GM18502 (cell line): ENCODE data around the gene TTBK1.
"Not testable (repeated sequence)": the region's sequence is repeated elsewhere in the genome, so short reads cannot be mapped to it uniquely, and the experiment has no call there.

Experiments
- ATAC-seq: cut with Tn5 transposase; IDR thresholded peaks from one replicate; pipeline ENCODE4 v1.9.1; 2021; ENCODE audit warnings: mild to moderate bottlenecking; ENCODE audit not compliant: unreplicated experiment, poor library complexity

The TTBK1 gene

GRCh38 chr6:43299338-43300293, 56.3 kb downstream of the TTBK1 start:
- no peak for ATAC-seq

- no peak for ATAC-seq
Observed at GRCh38 chr6:43301081-43301870, 58.0 kb downstream of the TTBK1 start.

GRCh38 chr6:43302126-43302525, 58.8 kb downstream of the TTBK1 start:
- no peak for ATAC-seq

- not testable (repeated sequence) for ATAC-seq
Observed at GRCh38 chr6:43303006-43303405, 59.7 kb downstream of the TTBK1 start.

GRCh38 chr6:43303751-43304331, 60.6 kb downstream of the TTBK1 start:
- no peak for ATAC-seq

- no peak for ATAC-seq
Observed at GRCh38 chr6:43304361-43304760, 61.1 kb downstream of the TTBK1 start.

- no peak for ATAC-seq
Observed at GRCh38 chr6:43304882-43305281, 61.6 kb downstream of the TTBK1 start.

GRCh38 chr6:43306086-43306485, 62.8 kb downstream of the TTBK1 start:
- ATAC-seq: no peak

GRCh38 chr6:43307451-43308100, 64.3 kb downstream of the TTBK1 start:
- ATAC-seq: no peak

GRCh38 chr6:43308101-43308989, 65.1 kb downstream of the TTBK1 start, which contains the start of gene CRIP3:
Gene CRIP3 (minus strand): TSS chr6:43308826. CDS start chr6:43308792, 34 bp downstream.
- peak; percentile 57 for ATAC-seq

GRCh38 chr6:43308990-43309477, 65.8 kb downstream of the TTBK1 start:
- peak; percentile 16 for ATAC-seq

- no peak for ATAC-seq
Observed at GRCh38 chr6:43310134-43310533, 66.9 kb downstream of the TTBK1 start.

- no peak for ATAC-seq
Observed at GRCh38 chr6:43310624-43311023, 67.3 kb downstream of the TTBK1 start.

GRCh38 chr6:43311666-43312065, 68.4 kb downstream of the TTBK1 start:
- no peak for ATAC-seq

GRCh38 chr6:43313813-43314212, 70.5 kb downstream of the TTBK1 start:
- no peak for ATAC-seq

GRCh38 chr6:43318011-43318410, 74.7 kb downstream of the TTBK1 start:
- no peak for ATAC-seq

- ATAC-seq: no peak
Observed at GRCh38 chr6:43325876-43326275, 82.6 kb downstream of the TTBK1 start.

GRCh38 chr6:43328528-43328927, 85.2 kb downstream of the TTBK1 start:
- ATAC-seq: no peak

GRCh38 chr6:43331470-43331869, 88.2 kb downstream of the TTBK1 start:
- no peak for ATAC-seq
